ENCODE data around the gene MIB1.
"Not testable (repeated sequence)": the region's sequence is repeated elsewhere in the genome, so short reads cannot be mapped to it uniquely, and the experiment has no call there.

Gene MIB1

GRCh38 chr18:21743166-21743832, 2.7 kb downstream of the MIB1 start:
- DNase-seq (ENCODE audit: low spot score): no peak

GRCh38 chr18:21745231-21745630, 4.6 kb downstream of the MIB1 start:
- peak; percentile 7 for DNase-seq (ENCODE audit: low spot score)

- no peak for DNase-seq (ENCODE audit: low spot score)
These were observed 6.7 kb downstream of the MIB1 start for GRCh38 chr18:21747268-21747667.

GRCh38 chr18:21747764-21748693, 7.4 kb downstream of the MIB1 start:
- no peak for DNase-seq (ENCODE audit: low spot score)

- no peak for DNase-seq (ENCODE audit: low spot score)
These were observed 17.2 kb downstream of the MIB1 start for GRCh38 chr18:21757833-21758232.

GRCh38 chr18:21759836-21760235, 19.2 kb downstream of the MIB1 start:
- no peak for DNase-seq (ENCODE audit: low spot score)

- DNase-seq (ENCODE audit: low spot score): no peak
These were observed 19.7 kb downstream of the MIB1 start for GRCh38 chr18:21760321-21760720.

- no peak for DNase-seq (ENCODE audit: low spot score)
These were observed 21.0 kb downstream of the MIB1 start for GRCh38 chr18:21761471-21762115.

- DNase-seq (ENCODE audit: low spot score): no peak
These were observed 21.7 kb downstream of the MIB1 start for GRCh38 chr18:21762181-21762772.

- no peak for DNase-seq (ENCODE audit: low spot score)
These were observed 23.5 kb downstream of the MIB1 start for GRCh38 chr18:21763846-21764646.

- DNase-seq (ENCODE audit: low spot score): no peak
These were observed 28.6 kb downstream of the MIB1 start for GRCh38 chr18:21769206-21769605.

- no peak for DNase-seq (ENCODE audit: low spot score)
These were observed 34.1 kb downstream of the MIB1 start for GRCh38 chr18:21774722-21775121.

GRCh38 chr18:21777814-21778213, 37.2 kb downstream of the MIB1 start:
- no peak for DNase-seq (ENCODE audit: low spot score)

GRCh38 chr18:21786526-21786925, 45.9 kb downstream of the MIB1 start:
- no peak for DNase-seq (ENCODE audit: low spot score)

GRCh38 chr18:21796089-21796488, 55.5 kb downstream of the MIB1 start:
- not testable (repeated sequence) for DNase-seq (ENCODE audit: low spot score)

GRCh38 chr18:21798126-21798525, 57.5 kb downstream of the MIB1 start:
- DNase-seq (ENCODE audit: low spot score): no peak

GRCh38 chr18:21799721-21800120, 59.1 kb downstream of the MIB1 start:
- no peak for DNase-seq (ENCODE audit: low spot score)

- DNase-seq (ENCODE audit: low spot score): no peak
These were observed 62.9 kb downstream of the MIB1 start for GRCh38 chr18:21803495-21803894.

- DNase-seq (ENCODE audit: low spot score): no peak
These were observed 65.3 kb downstream of the MIB1 start for GRCh38 chr18:21805771-21806366.

- no peak for DNase-seq (ENCODE audit: low spot score)
These were observed 67.6 kb downstream of the MIB1 start for GRCh38 chr18:21808185-21808584.

- no peak for DNase-seq (ENCODE audit: low spot score)
These were observed 69.1 kb downstream of the MIB1 start for GRCh38 chr18:21809725-21810124.

Measured in iPS-NIHi11 (cell line).